Stimulated activated naive CD4-positive, alpha-beta T cell (primary cell): Measurements from ENCODE around the gene DAPL1.

Experiments used
- DNase-seq, 6 experiments: peaks; one replicate each; lab custom pipeline; 2025; lab: John Stamatoyannopoulos, UW

Gene DAPL1

DNA sequence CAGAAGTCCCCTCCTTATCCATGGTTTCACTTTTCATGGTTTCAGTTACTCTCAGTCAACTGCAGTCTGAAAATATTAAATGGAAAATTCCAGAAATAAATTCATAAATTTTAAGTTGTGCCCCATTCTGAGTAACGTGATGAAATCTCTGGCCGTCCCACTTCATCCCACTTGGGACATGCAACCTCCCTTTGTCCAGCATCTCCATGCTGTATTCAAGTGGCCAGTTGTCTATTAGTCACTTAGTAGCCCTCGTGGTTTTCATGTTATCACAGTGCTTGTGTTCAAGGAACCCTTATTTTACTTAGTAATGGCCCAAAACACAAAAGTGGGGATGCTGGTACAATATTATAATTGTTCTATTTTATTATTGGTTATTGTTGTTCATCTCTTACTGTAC, 18.0 kb upstream of the DAPL1 start:
- no peak for DNase-seq

DNA sequence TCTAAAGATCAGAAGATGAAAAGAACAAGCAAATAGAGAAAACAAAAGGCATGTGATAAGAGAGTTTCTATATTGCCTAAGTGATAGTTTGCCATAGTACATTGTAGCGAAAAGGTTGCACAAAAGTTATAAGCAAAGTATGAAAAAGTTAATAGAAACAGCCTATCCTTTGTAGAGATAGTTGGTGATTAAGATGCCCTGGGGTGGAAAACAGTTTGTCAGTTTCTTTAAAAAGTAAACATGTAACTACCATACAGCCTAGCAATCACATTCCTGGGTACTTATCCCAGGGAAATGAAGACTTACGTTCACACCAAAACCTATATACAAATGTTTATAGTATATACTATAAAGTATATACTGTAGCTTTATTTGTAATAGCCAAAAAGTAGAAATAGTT, 16.9 kb upstream of the DAPL1 start:
- DNase-seq: no peak

DNA sequence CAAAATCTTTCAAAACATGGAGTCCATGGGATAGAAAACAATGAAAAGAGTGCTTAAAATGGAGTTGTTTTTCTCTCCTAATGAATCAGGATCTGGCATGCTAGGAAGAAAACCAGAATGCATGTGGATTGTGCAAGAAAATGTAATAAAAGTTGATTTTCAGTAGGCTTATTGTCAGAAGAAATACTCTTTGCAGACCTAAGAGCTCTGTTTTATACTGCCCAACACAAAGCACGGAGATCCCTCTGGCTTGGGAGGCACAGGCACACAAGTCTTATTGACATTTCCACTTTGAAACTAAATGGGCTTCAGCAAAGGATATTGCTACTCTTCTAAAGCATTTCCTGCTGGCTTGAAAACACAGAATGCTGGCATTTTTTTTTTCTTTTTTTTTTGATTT, 15.5 kb upstream of the DAPL1 start:
- DNase-seq: no peak

DNA sequence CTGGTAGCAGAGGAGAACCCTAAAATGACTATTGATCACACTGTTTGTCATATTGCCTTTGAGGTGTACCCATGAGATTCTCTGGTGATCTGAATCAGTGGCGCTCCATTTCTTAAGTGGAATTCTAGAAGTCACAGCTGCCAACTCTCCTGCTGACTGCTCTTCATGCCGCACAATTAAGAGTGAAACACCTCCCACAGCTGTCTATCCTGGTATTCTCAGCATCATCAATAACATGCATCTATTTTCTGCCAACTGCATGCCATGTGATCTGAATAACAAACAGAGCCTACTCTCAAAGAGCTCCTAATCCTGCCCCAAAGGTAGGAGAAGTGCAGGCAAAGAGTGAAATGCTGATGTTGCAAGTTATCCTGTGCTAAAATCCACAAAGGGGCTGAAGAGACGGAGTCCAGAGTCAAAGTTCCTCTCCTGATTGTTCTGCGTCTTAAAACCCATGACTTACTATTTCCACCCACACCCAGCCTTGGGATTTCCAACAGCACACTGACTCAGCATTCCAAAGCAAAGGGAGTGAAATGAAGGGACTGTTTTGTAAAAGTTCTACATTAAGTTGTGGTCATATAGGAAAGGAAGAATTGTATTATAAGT, 13.7 kb upstream of the DAPL1 start:
- DNase-seq: no peak

DNA sequence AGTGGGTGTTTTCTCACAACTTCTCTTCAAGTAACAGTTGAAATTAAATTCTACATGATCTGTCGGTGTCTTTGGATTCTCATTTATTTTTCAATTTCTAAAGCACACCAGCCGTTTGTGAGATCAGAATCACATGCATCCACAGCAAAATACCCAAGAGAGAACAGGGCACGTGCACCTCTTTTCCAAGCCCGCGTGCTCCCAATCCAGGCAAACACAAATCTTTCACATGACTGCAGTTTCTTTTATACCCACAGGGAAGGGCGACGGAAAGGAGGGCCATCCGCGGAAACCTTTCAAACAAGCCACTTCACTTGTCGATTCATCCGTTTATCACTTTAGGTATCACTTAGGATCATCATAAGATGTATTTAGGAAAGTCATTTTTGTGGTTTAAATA, 13.0 kb upstream of the DAPL1 start:
- DNase-seq: no peak

DNA sequence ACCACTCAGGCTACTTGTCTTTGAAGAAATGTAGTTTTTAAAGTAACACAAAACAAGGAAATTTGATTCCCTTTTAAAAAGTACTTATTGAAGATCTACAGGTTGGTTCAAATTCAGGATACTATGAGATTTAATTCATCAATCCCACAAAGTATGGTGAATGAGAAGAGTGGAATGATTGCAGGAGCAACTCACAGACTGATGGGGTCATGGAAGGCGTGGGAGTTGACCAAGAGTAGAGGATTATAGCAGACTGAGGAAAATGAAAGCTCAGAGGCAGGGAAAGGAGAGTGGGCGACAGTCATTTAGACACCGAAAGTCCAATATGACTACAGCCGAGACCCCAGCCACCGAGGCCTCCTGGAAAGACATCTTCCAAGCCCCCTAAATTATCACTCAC, 12.5 kb upstream of the DAPL1 start:
- no peak for DNase-seq

DNA sequence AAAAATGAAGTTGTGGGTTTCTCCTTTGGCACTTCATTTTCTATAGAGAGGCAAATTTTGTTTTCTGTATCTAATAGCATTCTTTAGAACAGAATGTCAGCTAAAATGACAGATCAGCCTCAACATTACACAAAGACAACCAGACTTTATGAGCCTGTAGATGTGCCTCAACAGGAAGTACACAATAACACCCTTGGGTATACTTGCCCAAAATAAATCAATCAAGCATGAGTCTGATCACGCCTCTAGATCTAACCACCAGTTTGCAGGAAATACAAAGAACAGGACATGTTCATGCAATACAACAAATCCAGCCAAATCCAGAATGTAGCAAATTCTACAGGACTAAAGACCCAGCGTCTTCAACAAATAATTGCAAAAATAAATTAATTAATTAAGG, 11.2 kb upstream of the DAPL1 start:
- no peak for DNase-seq

DNA sequence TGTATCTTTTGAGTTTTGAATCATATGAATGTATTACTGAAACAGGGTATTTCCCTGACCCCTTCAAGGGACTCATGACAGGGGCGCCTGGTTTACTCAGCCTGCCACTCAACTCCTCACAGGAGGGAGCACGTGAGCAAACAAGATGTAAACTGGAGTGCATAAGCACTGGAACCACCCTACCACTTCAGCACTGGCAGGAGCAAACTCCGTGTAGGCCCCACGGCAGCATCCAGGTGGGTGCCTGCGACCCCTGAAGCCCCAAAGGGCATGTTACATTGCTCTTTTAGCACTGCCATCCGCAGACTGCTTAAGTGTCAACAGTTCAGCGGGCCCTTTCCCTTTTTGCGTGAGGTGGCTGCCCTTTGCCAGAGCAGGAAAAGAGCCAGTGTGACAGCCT, 8.2 kb upstream of the DAPL1 start:
- DNase-seq: no peak

DNA sequence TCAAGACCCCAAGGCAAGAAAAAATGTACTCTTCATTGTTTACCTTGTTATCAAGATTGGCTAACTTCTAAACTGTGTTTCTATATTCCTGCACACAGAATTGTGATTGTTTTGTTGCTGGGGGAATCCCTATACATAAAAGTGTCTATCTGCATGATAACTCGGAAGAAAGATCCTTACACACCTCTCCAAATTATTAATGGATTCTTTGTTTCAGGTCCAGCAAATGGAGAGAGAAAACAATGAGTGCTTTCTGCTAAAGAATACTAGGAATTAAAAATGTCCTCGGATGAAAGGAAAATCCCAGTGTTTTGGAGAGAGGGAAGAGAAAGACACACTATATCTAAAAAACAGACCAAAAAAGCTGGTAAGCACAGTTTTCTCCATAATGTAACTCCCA, 6.2 kb upstream of the DAPL1 start:
- no peak for DNase-seq

DNA sequence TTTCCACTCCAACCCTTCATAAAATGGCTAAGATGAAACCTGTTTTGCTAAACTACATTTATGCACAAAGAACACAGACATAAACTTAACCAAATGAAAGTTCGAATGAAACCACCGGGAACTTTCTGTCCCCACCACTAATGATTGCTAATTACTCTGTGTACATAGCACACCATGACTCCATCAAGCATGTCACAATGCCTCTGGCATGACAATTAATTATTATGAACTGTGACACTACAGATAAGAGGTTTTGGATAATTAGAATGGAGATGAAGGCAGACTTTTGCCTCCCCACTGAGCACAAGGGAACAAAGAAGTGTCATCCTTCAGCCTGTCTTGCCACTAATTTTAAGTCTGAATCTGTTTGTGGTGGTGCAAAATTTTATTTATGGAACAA, 1.5 kb downstream of the DAPL1 start:
- no peak for DNase-seq

DNA sequence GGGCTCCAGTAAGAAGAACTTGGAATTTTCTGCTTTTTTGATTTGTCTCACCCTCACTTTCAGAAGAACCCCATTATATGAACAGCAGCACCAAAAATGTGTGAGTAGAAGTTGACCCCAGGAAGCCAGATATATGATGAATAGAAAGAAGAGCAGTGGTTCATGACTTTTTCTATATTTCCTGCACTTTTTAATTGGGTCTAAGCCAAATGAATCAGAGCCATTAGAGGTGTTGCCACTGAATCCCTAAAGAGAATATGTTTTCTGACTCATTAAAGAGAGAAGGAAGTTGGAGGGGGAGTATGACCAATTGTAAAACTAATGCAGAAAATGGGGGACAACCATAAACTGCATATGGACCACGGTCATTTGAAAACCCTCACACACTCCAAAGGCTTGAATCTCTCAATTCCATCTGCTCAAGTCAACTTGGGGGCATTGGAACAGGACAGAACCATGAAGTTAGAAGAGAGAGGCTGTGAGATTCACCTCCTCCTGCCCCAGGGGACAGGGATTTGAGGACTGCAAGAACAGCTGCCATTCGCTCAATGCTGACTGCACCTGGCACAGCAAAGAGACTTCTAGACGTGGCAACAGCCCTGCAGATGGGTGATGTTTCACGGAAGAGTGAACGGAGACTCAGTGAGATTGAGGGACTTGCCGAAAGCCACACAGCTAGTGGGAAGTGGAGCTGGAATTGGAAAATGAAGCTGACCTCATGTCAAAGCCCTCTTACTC, 3.0 kb downstream of the DAPL1 start:
- DNase-seq: no peak

DNA sequence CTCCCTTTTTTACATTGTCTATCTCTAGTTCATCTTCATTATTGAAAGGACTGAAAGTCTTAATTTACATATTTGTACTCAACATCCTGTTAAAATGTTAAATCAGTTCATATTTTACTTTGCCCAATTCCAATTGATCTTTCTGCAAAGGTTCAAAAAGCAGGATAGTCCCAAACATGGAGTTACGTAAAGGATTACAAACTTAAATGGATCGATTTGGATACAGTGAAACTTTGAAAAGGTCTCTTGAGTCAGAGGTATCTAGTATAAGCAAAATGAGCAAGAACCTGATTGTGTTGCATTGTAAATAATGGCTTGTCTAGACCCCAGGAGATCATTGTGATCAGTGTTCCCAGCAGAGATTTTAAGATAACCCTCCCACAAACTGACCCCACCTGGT, 4.1 kb downstream of the DAPL1 start:
- no peak for DNase-seq

DNA sequence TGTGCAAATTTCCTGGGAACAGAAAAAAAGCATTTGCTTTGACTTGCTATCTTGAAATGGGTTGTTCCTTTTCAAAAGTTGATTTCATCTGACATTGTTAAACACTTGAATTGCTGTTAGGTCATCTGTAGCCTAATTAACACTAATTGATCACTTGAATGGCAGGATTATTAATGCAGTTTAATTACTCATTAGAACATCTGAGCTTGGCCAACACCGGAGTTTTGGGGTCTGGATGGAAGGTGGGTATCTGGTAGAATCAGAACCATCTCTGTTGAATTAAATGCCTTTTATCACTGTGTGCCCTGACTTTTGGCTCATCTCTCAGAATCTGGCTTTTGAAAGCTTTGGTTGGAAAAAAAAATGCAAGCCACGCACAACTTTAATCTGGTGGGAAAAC, 8.4 kb downstream of the DAPL1 start:
- no peak for DNase-seq

DNA sequence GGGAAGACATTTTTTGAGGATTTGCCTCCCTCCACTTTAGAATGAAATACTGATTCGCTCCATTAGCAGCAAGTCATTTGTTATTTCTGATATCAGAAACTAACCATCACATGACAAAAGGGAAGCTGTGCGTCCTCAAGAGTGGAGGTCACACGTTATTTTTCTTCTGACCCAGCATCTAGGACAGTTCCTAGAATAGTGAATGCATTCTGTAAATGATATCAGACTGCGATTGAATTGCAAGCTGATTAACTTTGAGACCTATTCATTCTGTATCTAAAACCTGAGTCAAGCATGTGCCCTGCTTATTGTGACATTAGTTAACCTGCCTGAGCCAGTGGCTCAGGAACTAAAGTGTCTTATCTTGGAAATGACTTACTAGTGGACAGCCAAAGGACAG, 10.1 kb downstream of the DAPL1 start:
- DNase-seq: no peak

DNA sequence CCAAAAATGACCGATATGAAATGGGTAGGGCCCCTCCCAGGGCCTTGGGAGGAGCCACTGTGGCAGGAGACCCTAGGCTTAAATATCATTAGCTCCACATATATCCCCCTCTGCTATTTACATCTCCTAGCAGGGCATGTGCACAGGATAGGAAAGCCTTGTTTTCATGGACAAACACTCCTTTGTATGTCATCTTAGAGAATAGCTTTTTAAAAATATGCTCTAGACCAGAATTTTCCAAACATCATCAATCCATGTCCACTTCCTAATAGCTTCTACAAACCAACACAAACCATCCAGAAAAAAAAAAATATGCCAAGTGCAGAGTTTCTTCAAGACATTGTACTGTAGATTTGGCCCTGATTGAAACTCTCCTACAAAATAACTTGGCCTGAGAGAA, 10.8 kb downstream of the DAPL1 start:
- DNase-seq: no peak

DNA sequence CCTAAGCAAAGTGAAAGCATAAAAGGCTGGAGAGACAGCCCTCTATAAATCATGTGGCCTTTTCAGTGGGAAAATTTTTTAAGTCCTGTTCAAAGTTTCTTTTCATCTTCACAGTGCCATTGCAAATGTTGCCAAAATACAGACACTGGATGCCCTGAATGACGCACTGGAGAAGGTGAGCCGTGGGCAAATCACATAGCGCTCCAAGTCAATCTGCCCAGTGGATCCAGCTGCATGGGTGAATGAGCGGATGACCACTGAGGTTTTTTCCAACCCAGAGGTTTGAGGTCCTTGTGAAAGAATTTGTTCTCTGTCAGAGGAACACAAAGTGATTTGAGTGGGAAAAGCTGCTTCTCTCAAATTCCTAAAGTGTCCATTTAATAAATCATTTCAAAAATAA, 11.8 kb downstream of the DAPL1 start:
- DNase-seq: no peak

DNA sequence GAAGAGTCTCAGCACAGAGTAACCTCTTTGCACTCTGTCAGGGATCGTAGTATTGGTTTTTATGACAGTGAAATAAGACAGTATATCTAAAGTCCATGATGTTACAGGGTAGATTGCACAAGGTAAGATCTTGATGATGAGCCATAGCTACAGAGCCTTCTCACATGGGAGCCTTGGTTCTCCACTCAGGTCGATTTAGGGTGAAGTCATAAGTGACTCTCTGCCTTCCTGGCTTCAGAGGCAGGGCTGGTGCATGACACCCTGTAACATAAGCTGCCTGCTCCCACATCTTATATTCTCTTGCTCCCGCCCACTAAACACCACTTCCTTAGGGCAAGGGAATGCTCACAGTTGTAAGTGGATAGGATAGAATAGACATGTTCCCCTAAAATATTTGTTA, 13.3 kb downstream of the DAPL1 start:
- no peak for DNase-seq

DNA sequence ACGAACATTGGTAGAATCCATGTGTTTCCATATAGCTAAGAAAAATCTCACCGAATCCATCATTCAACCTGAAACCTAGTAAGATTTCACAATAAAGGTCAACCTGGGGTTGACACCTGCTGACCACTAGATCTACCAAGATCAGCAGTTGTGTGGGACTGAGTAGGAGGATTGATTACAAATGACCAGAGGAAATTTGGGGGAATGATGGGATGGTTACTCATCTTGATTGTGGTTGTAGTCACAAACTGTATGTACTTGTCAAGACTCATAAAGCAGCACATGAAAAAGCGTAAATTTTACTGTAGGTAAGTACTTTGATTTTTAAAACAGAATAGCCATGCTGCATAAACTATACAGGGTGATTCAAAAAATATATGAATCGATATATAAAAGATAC, 14.7 kb downstream of the DAPL1 start:
- no peak for DNase-seq

DNA sequence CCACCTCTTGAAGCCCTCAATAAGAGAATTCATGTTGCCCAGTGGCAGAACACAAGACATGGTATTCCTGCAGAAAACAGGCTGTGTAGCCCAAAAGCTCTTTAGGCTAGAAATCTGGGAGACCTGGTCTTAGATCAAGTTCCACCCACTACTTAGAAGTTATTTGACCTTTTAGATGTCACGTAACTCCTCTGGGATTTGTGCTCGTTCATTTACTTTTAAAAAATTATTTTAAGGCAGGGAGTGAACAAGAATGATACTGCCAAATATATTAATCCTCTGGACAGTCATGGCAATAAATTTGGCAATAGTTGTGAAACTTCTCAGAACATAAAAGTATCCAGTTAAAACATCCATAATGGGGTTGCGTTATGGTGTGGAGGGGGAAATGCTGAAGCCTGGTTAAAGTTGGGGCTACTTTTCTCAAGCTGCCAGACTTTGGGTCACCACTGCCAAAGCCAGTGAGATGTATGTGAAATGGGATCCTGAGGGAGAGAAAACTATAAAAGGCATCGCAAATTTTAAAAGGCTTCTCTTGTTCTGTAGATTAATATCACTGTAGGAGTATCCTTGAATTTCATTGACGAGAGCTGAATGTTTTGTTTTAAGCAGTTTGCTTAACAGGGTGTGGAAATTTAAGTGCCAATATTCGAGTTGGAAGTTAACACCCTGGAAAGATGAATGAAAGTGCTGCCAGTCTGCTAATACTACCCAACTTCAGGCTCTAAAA, 15.8 kb downstream of the DAPL1 start:
- DNase-seq: no peak

DNA sequence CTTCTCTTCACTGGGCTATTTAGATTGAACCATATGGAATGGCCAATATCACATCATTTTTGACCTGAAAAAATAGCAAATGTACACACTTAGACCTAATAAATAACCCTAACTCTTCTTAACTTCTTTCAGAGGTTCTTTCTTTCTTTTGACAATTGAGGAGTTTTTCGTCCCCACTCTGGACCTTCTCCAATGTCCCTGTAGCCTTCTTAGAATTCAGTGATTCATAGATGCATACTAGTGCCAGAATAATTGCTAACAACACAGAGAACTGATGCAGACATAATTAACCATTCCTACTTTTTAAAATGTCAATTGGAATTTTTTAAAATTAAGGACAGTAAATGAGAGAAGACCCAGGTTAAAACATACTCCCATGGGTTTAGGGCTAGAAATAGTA, 20.0 kb downstream of the DAPL1 start:
- DNase-seq: no peak

DNA sequence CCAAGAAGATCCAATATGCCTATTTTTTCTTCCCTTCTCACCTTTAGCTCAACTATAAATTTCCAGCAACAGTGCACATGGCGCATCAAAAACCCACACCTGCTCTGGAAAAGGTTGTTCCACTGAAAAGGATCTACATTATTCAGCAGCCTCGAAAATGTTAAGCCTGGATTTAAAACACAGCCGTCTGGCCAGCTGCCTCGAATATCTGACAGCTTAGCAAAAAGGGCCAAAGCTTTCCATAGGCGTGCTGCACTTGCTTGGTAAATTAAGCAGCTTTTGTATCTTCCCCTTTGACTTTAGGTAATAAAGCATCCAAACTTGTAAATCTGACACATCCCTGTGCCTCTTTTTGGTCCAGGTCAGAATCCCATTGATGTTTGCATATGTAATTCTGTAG, 20.5 kb downstream of the DAPL1 start:
- DNase-seq: no peak

DNA sequence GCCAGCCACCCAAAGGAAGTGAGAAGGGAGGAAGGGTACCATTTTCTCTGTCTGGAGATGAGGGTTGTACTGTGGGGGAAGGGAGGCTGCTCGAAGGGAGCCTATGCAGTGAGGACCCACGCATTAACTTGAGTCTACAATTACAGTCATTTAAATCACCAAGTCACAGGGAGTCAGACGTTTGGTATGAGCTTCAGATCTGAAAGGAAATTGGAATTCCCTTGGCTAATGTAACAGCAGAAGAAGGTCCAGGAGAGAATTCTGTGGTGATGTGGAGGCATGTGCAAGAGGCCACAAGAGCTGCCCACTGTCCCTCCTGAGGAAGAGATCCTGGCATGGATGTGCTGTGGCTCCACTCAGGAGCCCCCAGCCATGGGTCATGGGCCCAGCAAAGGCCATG, 22.5 kb downstream of the DAPL1 start:
- no peak for DNase-seq

DNA sequence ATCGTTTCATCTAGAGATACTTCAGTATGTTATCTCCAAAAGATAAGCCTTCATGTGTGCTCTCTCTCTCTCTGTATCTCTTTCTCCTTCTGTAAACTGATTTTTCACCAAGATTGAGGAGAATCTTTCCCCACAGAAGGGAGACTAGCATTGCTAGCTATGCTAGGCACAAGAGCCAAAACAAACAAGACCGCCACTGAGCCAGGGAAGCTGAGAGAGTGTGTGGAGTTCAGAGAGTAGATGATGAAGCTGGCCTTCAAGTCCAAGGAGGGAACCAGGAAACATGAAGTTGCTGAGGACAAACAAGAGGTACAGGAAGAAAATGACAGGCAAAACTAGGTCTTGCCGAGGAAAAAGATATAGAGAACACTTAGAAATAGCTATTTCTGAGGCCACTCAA, 23.4 kb downstream of the DAPL1 start:
- DNase-seq: no peak

DNA sequence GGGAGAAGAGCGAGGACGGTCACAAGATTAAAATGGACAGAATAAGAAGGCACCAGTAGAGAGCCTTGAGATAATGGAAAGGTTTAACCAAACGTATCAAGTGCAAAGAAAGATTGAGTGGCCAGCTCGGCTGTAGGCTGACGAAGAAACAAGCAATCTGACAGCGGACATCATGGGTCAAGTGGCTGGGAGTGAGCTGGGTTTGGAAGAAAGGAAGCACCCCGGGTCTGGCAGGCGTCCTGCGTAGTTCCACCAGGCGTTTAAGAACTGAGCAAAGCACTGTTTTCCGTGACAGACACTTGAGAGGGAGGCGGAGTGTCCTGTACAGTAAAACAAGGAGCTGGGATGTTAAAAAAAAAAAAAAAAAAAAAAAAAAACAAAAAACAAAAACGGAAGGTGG, 27.1 kb downstream of the DAPL1 start:
- DNase-seq: no peak
